SK-N-SH treated with all-trans-retinoic acid at 6 μM for 48 hours (cell line): ENCODE results near the gene PRSS48.
"Not testable (repeated sequence)": the region's sequence is repeated elsewhere in the genome, so short reads cannot be mapped to it uniquely, and the experiment has no call there.

Experiments
- ARNTL ChIP-seq: fragments of 450-650 bp; formaldehyde crosslinking; IDR thresholded peaks from 2 replicates; pipeline ENCODE4 v1.5.0; 2020; ENCODE audit warnings: low read depth, mild to moderate bottlenecking, moderate library complexity, borderline replicate concordance
- CSRNP3 ChIP-seq: fragments of 250-450 bp; sonication (Bioruptor Pico); IDR thresholded peaks from 2 replicates; pipeline ENCODE4 v1.5.1; 2021; ENCODE audit warnings: mild to moderate bottlenecking, moderate library complexity
- GLIS3 ChIP-seq: fragments of 250-450 bp; sonication (Bioruptor Pico); IDR thresholded peaks from 2 replicates; pipeline ENCODE4 v1.5.0; 2020; ENCODE audit warnings: mild to moderate bottlenecking, moderate library complexity
- RARB ChIP-seq: fragments of 250-450 bp; sonication (Bioruptor Pico); IDR thresholded peaks from 2 replicates; pipeline ENCODE4 v1.8.0; 2021; ENCODE audit warnings: mild to moderate bottlenecking, moderate library complexity
- TOX ChIP-seq: fragments of 250-450 bp; sonication (Bioruptor Pico); IDR thresholded peaks from 2 replicates; pipeline ENCODE4 v1.8.0; 2021; ENCODE audit warnings: mild to moderate bottlenecking, moderate library complexity, borderline replicate concordance
- TSHZ2 ChIP-seq: fragments of 250-450 bp; sonication (Bioruptor Pico); IDR thresholded peaks from 2 replicates; pipeline ENCODE4 v1.5.0; 2020; ENCODE audit warnings: mild to moderate bottlenecking, moderate library complexity
- ZC3H10 ChIP-seq: fragments of 250-450 bp; sonication (Bioruptor Pico); IDR thresholded peaks from 2 replicates; pipeline ENCODE4 v1.5.1; 2021; ENCODE audit warnings: mild to moderate bottlenecking, moderate library complexity
- ZFP3 ChIP-seq: fragments of 250-450 bp; sonication (Bioruptor Pico); IDR thresholded peaks from 2 replicates; pipeline ENCODE4 v1.5.0; 2020; ENCODE audit warnings: mild to moderate bottlenecking, moderate library complexity
- ZFP30 ChIP-seq: fragments of 450-650 bp; formaldehyde crosslinking; IDR thresholded peaks from 2 replicates; pipeline ENCODE4 v1.5.0; 2022; ENCODE audit warnings: mild to moderate bottlenecking, moderate library complexity
- ZNF565 ChIP-seq: fragments of 450-650 bp; formaldehyde crosslinking; conservative IDR thresholded peaks from 2 replicates; pipeline ENCODE4 v1.5.0; 2020; ENCODE audit warnings: low read depth, mild to moderate bottlenecking, moderate library complexity

- not testable (repeated sequence) for TF ChIP-seq TOX; ZNF565 (CRISPR knock-in tag); GLIS3 (CRISPR knock-in tag); TSHZ2; ZFP30; ARNTL; ZFP3; ZC3H10; CSRNP3; RARB (CRISPR knock-in tag)
Measured at GRCh38 chr4:151255680-151256079, 21.3 kb upstream of the PRSS48 start.
